ENCODE measurements around the gene JAKMIP3.

GRCh38 chr10:132106431-132106830 is 40.7 kb downstream of the JAKMIP3 start:
- TF ChIP-seq POLR2A (IDR thresholded peaks at IDR 0.05; ENCODE audit: low read depth, low read length), result no peak
- no peak for TF ChIP-seq BHLHE40 (IDR thresholded peaks at IDR 0.05; ENCODE audit: borderline replicate concordance in 1 of 2, low read depth in 2 of 2, low read length in 1 of 2)
- TF ChIP-seq PBX3 (IDR thresholded peaks at IDR 0.05; ENCODE audit: insufficient replicate concordance, low read depth, low read length), result no peak
- no peak for TF ChIP-seq CTCF (IDR thresholded peaks at IDR 0.05 in 2 of 3, conservative IDR thresholded peaks at IDR 0.05 in 1 of 3; ENCODE audit: control insufficient read depth in 2 of 3, extremely low read depth in 1 of 3, insufficient read depth in 1 of 3, low read depth in 3 of 3, low read length in 3 of 3)
- no peak for TF ChIP-seq SP1 (IDR thresholded peaks at IDR 0.05; ENCODE audit: low read depth, low read length)
- TF ChIP-seq TAF1 (IDR thresholded peaks at IDR 0.05; ENCODE audit: borderline replicate concordance, low read depth, low read length), result no peak
- no peak for TF ChIP-seq SIN3A (IDR thresholded peaks at IDR 0.05; ENCODE audit: low read depth, low read length)
- no peak for TF ChIP-seq ATF3 (IDR thresholded peaks at IDR 0.05; ENCODE audit: borderline replicate concordance, extremely low read depth, low read depth, low read length)
- TF ChIP-seq LARP7 (IDR thresholded peaks at IDR 0.05), result no peak
- no peak for TF ChIP-seq JUND (IDR thresholded peaks at IDR 0.05; ENCODE audit: low read depth, low read length)
- TF ChIP-seq SKIL (IDR thresholded peaks at IDR 0.05; ENCODE audit: low read depth, poor library complexity, severe bottlenecking), result no peak
- TF ChIP-seq MTA3 (IDR thresholded peaks at IDR 0.05; ENCODE audit: borderline replicate concordance, low read length), result no peak

Data from GM12878 (cell line).